BJ (cell line): Measurements from ENCODE around the gene AP3B2. TPM values are rescaled to one million over a fixed set of nuclear protein-coding genes. Genes with fewer than 3 reads are reported as not detected.

ENCODE experiments used
- CTCF ChIA-PET: fragments of 350-600 bp; formaldehyde crosslinking; extraction: SDS; loops from one replicate; lab custom pipeline; 2021; ENCODE audit warnings: antibody characterized with exemption, inconsistent platforms; lab: Yijun Ruan, JAX
- POLR2A ChIA-PET: fragments of 300-600 bp; sonication (Branson Sonifier 250); formaldehyde crosslinking; extraction: SDS; loops from one replicate; lab custom pipeline; 2021; ENCODE audit warnings: antibody characterized with exemption; lab: Charles Lee
- DNase-seq: peaks from one replicate; pipeline ENCODE4 v3.0.0-alpha.2; 2011; ENCODE audit warnings: low read depth
- H3K27me3 ChIP-seq: 2 replicates; pipeline ENCODE4 v1.6.0; 2011; ENCODE audit warnings: low read length; ENCODE audit not compliant: control insufficient read depth, insufficient read depth
- H3K36me3 ChIP-seq: 2 replicates; pipeline ENCODE4 v1.5.1; 2011; ENCODE audit warnings: low read length; ENCODE audit not compliant: control insufficient read depth, insufficient read depth
- H3K4me3 ChIP-seq: 2 replicates; pipeline ENCODE4 v1.5.1; 2011; ENCODE audit warnings: low read depth, mild to moderate bottlenecking, control low read depth, low read length
- polyA plus RNA-seq: library from polyadenylated mRNA; depleted of rRNA; stranded (reverse); fragments of >200 nt; gene quantifications from 2 replicates; pipeline ENCODE4 v1.2.3, GENCODE V29; 2011
- TF ChIP-seq, protein P1 (sequence below): IDR thresholded peaks from 2 replicates; pipeline ENCODE4 v1.5.1; 2011; ENCODE audit warnings: low read depth, mild to moderate bottlenecking, control low read depth, inconsistent platforms, low read length, moderate library complexity; ENCODE audit not compliant: insufficient read depth

Gene AP3B2
- polyA plus RNA-seq, 1 experiment: 0.54 TPM

DNA sequence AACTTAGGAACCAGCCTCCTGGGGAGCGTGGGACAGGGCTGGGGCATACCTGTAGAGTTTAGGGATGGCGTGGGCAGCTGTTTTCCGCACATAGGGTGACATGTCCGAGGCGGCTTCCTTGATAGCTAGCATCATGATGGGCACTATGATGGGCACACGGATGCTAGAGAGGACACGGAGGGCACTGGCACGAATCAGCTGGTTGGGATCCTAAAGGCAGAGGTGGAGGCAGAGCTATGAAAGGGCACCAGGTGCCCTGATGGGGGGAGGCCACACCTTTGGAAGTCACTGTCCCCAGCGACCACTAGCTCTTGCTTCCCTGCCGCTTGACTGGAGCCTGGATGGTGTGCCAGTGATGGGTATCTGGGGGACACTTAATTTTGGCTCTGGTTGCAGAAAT lies 28.3 kb downstream of the AP3B2 start:
- ChIA-PET POLR2A (no interaction called here), CTCF (interaction anchor here (1.0 kb wide), 1 partner anchor 15 kb away, joined by 3 read pairs; no protein-coding TSS in a partner anchor)
- no peak overlapping the region for H3K4me3 ChIP-seq
- H3K36me3 ChIP-seq: no peaks in the 10 kb centered on the region
- no peak for DNase-seq
- TF ChIP-seq, protein P1, sequence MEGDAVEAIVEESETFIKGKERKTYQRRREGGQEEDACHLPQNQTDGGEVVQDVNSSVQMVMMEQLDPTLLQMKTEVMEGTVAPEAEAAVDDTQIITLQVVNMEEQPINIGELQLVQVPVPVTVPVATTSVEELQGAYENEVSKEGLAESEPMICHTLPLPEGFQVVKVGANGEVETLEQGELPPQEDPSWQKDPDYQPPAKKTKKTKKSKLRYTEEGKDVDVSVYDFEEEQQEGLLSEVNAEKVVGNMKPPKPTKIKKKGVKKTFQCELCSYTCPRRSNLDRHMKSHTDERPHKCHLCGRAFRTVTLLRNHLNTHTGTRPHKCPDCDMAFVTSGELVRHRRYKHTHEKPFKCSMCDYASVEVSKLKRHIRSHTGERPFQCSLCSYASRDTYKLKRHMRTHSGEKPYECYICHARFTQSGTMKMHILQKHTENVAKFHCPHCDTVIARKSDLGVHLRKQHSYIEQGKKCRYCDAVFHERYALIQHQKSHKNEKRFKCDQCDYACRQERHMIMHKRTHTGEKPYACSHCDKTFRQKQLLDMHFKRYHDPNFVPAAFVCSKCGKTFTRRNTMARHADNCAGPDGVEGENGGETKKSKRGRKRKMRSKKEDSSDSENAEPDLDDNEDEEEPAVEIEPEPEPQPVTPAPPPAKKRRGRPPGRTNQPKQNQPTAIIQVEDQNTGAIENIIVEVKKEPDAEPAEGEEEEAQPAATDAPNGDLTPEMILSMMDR: no peak
- peaks cover 8% of the 10 kb centered on the region for H3K27me3 ChIP-seq

DNA sequence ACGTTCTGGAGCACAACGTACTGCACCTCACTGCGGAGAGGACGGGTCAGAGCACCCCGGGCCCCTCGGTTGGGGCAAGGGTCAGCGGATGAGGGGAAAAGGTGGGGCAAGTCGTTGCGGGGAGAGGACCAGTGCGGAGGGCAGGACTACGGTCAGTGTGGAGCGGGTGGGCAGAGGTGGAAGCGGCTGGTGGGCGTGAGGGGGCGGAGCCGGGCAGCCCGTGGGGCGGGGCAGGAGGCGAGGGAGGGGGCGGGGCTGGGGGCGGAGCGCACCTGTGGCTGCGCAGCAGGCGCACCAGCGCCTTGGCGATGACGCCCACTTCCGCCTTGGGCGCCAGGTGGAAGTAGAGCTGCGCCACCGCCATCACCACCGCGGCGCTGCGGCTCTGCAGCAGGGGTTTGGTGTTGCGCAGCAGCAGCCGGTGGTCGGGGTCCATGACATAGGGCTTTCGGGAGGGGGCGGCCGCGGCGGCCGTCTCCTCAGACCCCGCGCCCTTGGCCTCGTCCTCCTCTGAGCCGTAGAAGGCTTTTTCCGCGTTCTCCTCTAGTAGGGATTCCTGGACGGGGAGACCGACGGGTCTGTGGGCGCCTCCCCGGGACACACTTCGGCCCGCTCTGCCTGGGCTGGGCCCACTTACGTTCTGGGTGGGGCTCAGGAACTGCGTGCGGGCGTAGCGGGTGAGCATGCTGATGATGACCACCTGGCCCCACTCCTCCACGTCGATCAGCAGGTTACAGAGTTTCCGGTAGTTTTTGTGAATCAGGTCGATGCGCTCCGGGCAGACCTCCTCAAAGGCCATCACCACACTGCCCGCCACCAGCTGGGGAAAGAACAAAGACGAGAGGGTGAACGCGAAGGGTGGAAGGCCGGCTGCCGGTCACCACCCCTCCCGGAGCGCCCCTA lies 29.2 kb downstream of the AP3B2 start:
- Histone ChIP-seq H3K4me3 (no peak overlapping the region), H3K27me3 (peaks cover 8% of the 10 kb centered on the region), H3K36me3 (no peaks in the 10 kb centered on the region)
- TF ChIP-seq, protein P1: no peak
- DNase-seq: no peak
- POLR2A ChIA-PET: no interaction called here
- CTCF ChIA-PET: interaction anchor here (0.5 kb wide), 1 partner anchor 37 kb away, joined by 4 read pairs; no protein-coding TSS in a partner anchor

DNA sequence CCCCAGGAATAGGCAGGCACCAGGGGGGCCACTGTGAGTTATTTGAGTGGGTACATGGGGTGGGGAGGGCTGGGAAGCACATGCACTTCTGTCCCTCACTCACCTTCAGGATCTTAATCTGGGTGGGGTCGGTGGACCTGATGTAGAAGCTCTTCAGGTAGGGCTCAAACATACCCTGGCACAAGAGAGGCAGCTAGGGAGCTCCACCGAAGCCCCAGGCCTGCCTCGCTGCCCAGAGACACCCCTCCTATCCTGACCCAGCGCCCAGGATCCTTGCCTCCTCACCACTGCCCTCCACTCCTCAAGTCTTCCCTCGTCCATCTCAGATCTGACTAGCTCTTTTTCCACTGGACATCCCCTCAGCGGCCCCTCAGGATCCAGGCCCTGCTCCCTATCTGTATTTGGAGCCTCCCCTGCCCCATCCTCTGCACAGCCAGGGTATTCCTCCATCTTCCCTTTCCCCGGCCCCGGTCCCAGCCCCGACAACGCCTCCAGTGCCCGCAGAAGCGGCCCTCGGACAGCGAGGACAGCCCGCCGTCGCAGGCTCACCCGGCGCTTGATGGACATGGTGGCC lies 30.0 kb downstream of the AP3B2 start:
- CTCF ChIA-PET: interaction anchor here (0.5 kb wide), 1 partner anchor 36 kb away, joined by 4 read pairs; no protein-coding TSS in a partner anchor

DNA sequence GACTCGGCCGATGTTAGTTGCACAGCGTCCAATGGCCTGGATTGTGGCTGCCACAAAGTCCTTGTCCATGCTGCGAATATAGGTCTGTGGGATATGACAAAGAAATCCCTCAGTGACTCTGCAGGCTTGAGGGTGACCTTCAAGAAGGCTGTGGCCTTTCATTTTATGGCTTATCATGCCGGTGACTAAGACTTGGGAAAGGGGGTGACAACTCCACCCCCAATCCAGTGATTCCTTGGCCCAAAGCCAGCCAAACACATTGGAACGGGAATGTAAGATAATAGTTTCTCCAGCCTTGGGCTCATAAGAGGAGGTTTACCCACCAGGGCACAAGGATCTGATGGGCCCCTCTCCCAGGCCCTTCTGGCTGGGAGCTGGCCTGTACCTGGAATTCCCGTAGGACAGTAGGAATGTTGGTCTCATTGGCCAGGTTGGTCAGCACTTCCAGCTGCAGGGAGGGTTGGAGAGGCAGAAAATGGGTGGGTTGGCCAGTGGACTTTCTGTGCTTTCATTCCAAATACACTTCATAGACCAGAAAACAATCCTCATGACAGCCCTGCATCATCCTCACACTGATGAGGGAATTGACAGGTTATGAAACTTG lies 31.9 kb downstream of the AP3B2 start:
- Histone ChIP-seq H3K27me3 (peaks cover 8% of the 10 kb centered on the region), H3K4me3 (no peak overlapping the region), H3K36me3 (no peaks in the 10 kb centered on the region)
- TF ChIP-seq, protein P1: no peak
- DNase-seq: no peak
- ChIA-PET CTCF (no interaction called here), POLR2A (no interaction called here)

More for the DNA sequence above, 30.0 kb downstream of the AP3B2 start:
- TF ChIP-seq, protein P1: no peak
- POLR2A ChIA-PET: interaction anchor here (0.6 kb wide), 1 partner anchor 757 kb away, joined by 10 read pairs; no protein-coding TSS in a partner anchor
- no peak for DNase-seq
- Histone ChIP-seq H3K4me3 (no peak overlapping the region), H3K36me3 (no peaks in the 10 kb centered on the region), H3K27me3 (peaks cover 8% of the 10 kb centered on the region)

DNA sequence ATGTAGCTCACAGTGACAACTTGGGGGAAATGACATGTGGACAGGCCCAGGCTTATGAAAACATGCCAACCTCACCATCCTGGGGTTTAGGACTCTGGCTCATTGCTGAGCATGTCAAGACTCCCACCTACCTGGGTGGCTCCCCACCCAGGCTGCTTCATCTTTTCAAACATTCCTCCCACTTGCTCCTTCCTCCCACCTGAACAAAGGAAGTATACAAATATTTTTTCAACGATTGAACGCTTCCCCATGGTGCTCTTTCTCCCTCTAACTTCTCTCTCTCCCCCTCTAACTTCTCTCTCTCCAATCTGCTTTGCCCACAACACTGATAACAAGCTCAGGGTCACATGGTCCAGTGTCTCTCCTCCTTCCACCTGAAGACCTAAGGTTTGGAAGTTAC lies 34.8 kb downstream of the AP3B2 start:
- H3K27me3 ChIP-seq: no peaks in the 10 kb centered on the region; the same call in 1 of the 2 replicates
- H3K4me3 ChIP-seq: no peak overlapping the region
- no peak for DNase-seq
- ChIA-PET POLR2A (no interaction called here), CTCF (no interaction called here)
- TF ChIP-seq, protein P1: no peak
- H3K36me3 ChIP-seq: no peaks in the 10 kb centered on the region
